Measurements from ENCODE around the gene JAM3. TPM values are rescaled to one million over a fixed set of nuclear protein-coding genes. Genes with fewer than 3 reads are reported as not detected.

Gene JAM3
- total RNA-seq, 1 donor: 57.5 TPM

DNA sequence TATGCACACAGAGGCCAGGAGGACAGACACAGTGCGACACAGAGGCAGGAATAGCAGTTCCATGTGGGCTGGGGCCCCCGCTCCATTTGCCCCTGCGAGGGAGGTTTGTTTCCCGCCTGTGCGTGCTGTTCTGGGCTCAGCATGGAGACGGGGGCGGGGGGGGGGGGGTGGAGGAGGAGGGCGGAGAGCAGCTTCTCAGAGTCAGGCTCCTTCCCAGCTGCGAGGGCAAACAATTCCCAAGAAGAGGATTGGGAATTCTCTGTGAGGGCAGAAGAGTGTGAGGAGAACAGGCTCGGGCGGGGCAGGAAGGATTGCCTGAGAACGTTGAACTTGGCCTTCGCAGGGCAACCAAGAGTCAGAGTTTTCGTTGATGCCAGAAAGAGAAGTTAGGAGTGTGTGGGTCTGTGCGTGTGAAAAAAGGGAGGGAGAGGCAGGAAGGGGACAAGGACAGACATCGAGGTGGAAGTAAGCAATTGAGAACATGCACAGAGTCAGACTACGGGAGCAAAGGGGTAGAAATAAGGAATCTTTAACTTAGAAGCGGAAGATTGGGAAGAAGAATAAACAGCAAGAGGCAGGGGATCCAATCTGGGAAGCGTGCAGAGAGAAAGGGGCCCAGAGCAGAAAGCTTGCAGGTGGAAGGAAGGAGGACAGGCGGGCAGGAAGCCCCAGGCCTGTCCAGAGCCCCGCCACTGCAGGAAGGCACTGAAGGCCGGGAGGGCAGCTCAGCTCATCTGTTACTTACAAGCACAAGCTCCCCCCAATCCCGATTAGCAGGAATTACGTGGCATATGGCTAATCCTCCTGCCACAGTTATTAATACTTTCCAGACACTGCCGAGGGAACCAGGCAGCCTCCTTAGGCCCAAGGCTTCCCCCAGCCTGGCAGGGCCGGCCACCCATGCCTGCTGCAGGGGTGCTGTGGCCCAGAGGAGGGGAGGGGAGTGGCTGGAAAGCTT lies 15.6 kb upstream of the JAM3 start:
- TF ChIP-seq, protein P1, sequence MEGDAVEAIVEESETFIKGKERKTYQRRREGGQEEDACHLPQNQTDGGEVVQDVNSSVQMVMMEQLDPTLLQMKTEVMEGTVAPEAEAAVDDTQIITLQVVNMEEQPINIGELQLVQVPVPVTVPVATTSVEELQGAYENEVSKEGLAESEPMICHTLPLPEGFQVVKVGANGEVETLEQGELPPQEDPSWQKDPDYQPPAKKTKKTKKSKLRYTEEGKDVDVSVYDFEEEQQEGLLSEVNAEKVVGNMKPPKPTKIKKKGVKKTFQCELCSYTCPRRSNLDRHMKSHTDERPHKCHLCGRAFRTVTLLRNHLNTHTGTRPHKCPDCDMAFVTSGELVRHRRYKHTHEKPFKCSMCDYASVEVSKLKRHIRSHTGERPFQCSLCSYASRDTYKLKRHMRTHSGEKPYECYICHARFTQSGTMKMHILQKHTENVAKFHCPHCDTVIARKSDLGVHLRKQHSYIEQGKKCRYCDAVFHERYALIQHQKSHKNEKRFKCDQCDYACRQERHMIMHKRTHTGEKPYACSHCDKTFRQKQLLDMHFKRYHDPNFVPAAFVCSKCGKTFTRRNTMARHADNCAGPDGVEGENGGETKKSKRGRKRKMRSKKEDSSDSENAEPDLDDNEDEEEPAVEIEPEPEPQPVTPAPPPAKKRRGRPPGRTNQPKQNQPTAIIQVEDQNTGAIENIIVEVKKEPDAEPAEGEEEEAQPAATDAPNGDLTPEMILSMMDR (IDR thresholded peaks at IDR 0.05; ENCODE audit: extremely low read depth, low read depth, low read length): no peak
- Histone ChIP-seq H3K9me3 (ENCODE audit: low read depth, low read length) (no peaks in the 10 kb centered on the region), H3K4me3 (ENCODE audit: insufficient read depth, low read length) (no peak overlapping the region), H3K4me2 (ENCODE audit: insufficient read depth, low read length) (no peak overlapping the region), H3K4me1 (ENCODE audit: insufficient read depth, low read length) (peaks cover 3% of the 10 kb centered on the region), H3K36me3 (ENCODE audit: insufficient read depth, low read length) (no peaks in the 10 kb centered on the region), H3K79me2 (ENCODE audit: insufficient read depth, low read length) (no peaks in the 10 kb centered on the region), H2AFZ (ENCODE audit: low read length) (no peak overlapping the region), H3K27me3 (ENCODE audit: insufficient read depth, low read length) (peaks cover 3% of the 10 kb centered on the region), H3K27ac (ENCODE audit: low read depth, low read length) (no peak overlapping the region), H4K20me1 (ENCODE audit: insufficient read depth, low read length) (no peaks in the 10 kb centered on the region)
- DNase-seq (ENCODE audit: insufficient read length, low spot score, missing footprints): peak; percentile 68

DNA sequence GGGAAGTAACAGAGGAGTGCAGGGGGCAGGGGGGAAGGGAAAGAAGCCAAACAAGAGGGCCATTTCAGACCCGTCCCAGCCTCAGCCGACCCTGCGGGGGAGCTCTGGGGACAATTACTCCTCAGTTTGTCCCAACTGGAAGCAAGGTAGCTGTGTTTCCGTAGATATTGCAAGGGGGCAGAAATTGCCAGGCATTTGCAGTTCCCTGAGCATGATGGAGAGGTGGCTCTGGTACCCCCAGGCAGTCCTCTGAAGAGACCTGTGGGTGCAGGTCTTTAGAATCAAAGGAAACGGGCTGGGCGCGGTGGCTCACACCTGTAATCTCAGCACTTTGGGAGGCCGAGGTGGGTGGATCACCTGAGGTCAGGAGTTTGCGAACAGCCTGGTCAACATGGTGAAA lies 13.8 kb upstream of the JAM3 start:
- H3K4me3 ChIP-seq (ENCODE audit: insufficient read depth, low read length): no peak overlapping the region
- H3K9me3 ChIP-seq (ENCODE audit: low read depth, low read length): no peaks in the 10 kb centered on the region
- no peak overlapping the region for H2AFZ ChIP-seq (ENCODE audit: low read length)
- peaks cover 3% of the 10 kb centered on the region for H3K27me3 ChIP-seq (ENCODE audit: insufficient read depth, low read length)
- no peak overlapping the region for H3K4me2 ChIP-seq (ENCODE audit: insufficient read depth, low read length)
- H4K20me1 ChIP-seq (ENCODE audit: insufficient read depth, low read length): no peaks in the 10 kb centered on the region
- no peaks in the 10 kb centered on the region for H3K79me2 ChIP-seq (ENCODE audit: insufficient read depth, low read length)
- peaks cover 3% of the 10 kb centered on the region for H3K4me1 ChIP-seq (ENCODE audit: insufficient read depth, low read length)
- DNase-seq (ENCODE audit: insufficient read length, low spot score, missing footprints): no peak
- H3K36me3 ChIP-seq (ENCODE audit: insufficient read depth, low read length): no peaks in the 10 kb centered on the region
- H3K27ac ChIP-seq (ENCODE audit: low read depth, low read length): no peak overlapping the region
- TF ChIP-seq, protein P1 (IDR thresholded peaks at IDR 0.05; ENCODE audit: extremely low read depth, low read depth, low read length): no peak

DNA sequence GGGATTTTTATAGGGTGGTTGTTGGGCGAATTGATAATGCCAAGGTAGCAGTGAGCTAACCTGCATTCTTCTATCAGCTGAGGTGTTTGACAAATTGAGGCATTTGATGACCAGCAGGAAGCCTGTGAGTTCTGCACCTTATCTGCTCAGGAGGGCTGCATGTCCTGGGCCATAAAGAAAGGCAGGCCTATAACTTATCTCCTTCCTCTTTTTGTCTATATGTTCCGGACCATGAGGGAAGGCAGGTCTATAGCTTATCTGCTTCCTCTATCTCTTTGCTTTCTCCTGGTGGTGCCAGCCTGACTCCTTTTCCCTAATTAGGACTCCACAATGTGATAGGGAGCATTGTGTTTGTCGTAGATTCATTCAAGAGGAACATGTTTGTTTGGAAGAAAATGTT lies 8.6 kb upstream of the JAM3 start:
- Histone ChIP-seq H3K4me2 (ENCODE audit: insufficient read depth, low read length) (no peak overlapping the region), H3K9me3 (ENCODE audit: low read depth, low read length) (no peaks in the 10 kb centered on the region), H3K27ac (ENCODE audit: low read depth, low read length) (no peak overlapping the region), H2AFZ (ENCODE audit: low read length) (no peak overlapping the region), H4K20me1 (ENCODE audit: insufficient read depth, low read length) (no peaks in the 10 kb centered on the region), H3K4me1 (ENCODE audit: insufficient read depth, low read length) (no peaks in the 10 kb centered on the region), H3K36me3 (ENCODE audit: insufficient read depth, low read length) (no peaks in the 10 kb centered on the region), H3K4me3 (ENCODE audit: insufficient read depth, low read length) (no peak overlapping the region), H3K27me3 (ENCODE audit: insufficient read depth, low read length) (peaks cover 7% of the 10 kb centered on the region), H3K79me2 (ENCODE audit: insufficient read depth, low read length) (no peaks in the 10 kb centered on the region)
- no peak for DNase-seq (ENCODE audit: insufficient read length, low spot score, missing footprints)
- TF ChIP-seq, protein P1 (IDR thresholded peaks at IDR 0.05; ENCODE audit: extremely low read depth, low read depth, low read length): no peak

Data from osteoblast (primary cell).